B cell (primary cell): Measurements from ENCODE around the gene ISG15. TPM values are rescaled to one million over a fixed set of nuclear protein-coding genes. Genes with fewer than 3 reads are reported as not detected.
A peak's percentile ranks its signal among the peaks of the same experiment; 100 is the strongest.

Experiments used
- ATAC-seq: fragments of 200-7000 bp; cut with Tn5 transposase; one replicate; pipeline ENCODE4 v1.10.0; 2021; ENCODE audit warnings: low read depth, mild to moderate bottlenecking, moderate number of reproducible peaks, moderate library complexity
- CTCF ChIA-PET: fragments of 350-600 bp; sonication (Branson Sonifier 250); formaldehyde crosslinking; loops from one replicate; lab custom pipeline; 2021; ENCODE audit warnings: antibody characterized with exemption, inconsistent platforms; lab: Charles Lee
- POLR2A ChIA-PET: fragments of 350-600 bp; sonication (Branson Sonifier 250); formaldehyde crosslinking; loops from one replicate; lab custom pipeline; 2021; ENCODE audit warnings: antibody characterized with exemption; lab: Charles Lee
- DNase-seq: peaks from one replicate; pipeline ENCODE4 v3.0.0; 2013
- H2AFZ ChIP-seq: 2 replicates; pipeline ENCODE4 v1.6.1; 2012; ENCODE audit warnings: mild to moderate bottlenecking, low read depth, low read length; ENCODE audit not compliant: insufficient read depth, poor library complexity, severe bottlenecking
- H3K27ac ChIP-seq, 2 donors: 1 replicate in 1 of 2; 2 replicates in 1 of 2; pipeline ENCODE4 v1.5.1; 2012 to 2013; ENCODE audit warnings: low read length in 2 of 2, mild to moderate bottlenecking in 2 of 2, moderate library complexity in 1 of 2
- H3K27me3 ChIP-seq, 4 experiments: fragments of 200-600 bp in 1 of 4; sonication (generic) in 1 of 4; replicated peaks in 1 of 4; 1 replicate in 2 of 4; 2 replicates in 2 of 4; pipeline versions ENCODE4 v1.6.1 to v1.7.0; 2013 to 2016; ENCODE audit warnings: low read length in 3 of 4, mild to moderate bottlenecking in 2 of 4, mixed read lengths in 1 of 4, moderate library complexity in 1 of 4; ENCODE audit not compliant: insufficient read depth in 4 of 4, control insufficient read depth in 3 of 4; ENCODE audit errors: control extremely low read depth in 1 of 4
- H3K36me3 ChIP-seq, 2 experiments: replicated peaks in 1 of 2; 1 replicate in 1 of 2; 2 replicates in 1 of 2; pipeline versions ENCODE4 v1.6.1 to v1.7.1; 2013; ENCODE audit warnings: low read length in 1 of 2; ENCODE audit not compliant: insufficient read depth in 2 of 2, control insufficient read depth in 1 of 2; ENCODE audit errors: control extremely low read depth in 1 of 2, extremely low read depth in 1 of 2
- H3K4me1 ChIP-seq, 2 donors: fragments of 200-600 bp in 1 of 2; sonication (generic) in 1 of 2; 1 replicate in 1 of 2; 2 replicates in 1 of 2; pipeline versions ENCODE4 v1.5.1 to v1.6.1; 2013 to 2017; ENCODE audit warnings: low read length in 2 of 2; ENCODE audit not compliant: control insufficient read depth in 2 of 2, insufficient read depth in 2 of 2
- H3K4me2 ChIP-seq: replicated peaks from 2 replicates; pipeline ENCODE3; 2012; ENCODE audit warnings: mild to moderate bottlenecking, low read depth, low read length; ENCODE audit not compliant: poor library complexity, severe bottlenecking
- H3K4me3 ChIP-seq, 5 experiments: fragments of 200-600 bp in 1 of 5; sonication (generic) in 1 of 5; 1 replicate in 3 of 5; 2 replicates in 2 of 5; pipeline versions ENCODE4 v1.5.1 to v1.7.0; 2011 to 2016; ENCODE audit warnings: low read length in 4 of 5, mild to moderate bottlenecking in 4 of 5, low read depth in 2 of 5, control low read depth in 1 of 5, moderate library complexity in 1 of 5; ENCODE audit not compliant: insufficient read depth in 1 of 5; ENCODE audit errors: control extremely low read depth in 1 of 5, extremely low read depth in 1 of 5
- H3K79me2 ChIP-seq: fragments of 200-600 bp; sonication (generic); one replicate; pipeline ENCODE4 v1.6.0; 2016; ENCODE audit warnings: low read length; ENCODE audit not compliant: control insufficient read depth, insufficient read depth
- H3K9ac ChIP-seq: fragments of 200-600 bp; sonication (generic); 2 replicates; pipeline ENCODE4 v1.6.1; 2017; ENCODE audit warnings: mild to moderate bottlenecking, low read length, moderate library complexity
- H3K9me3 ChIP-seq, 3 donors: one replicate each; pipeline versions ENCODE4 v1.6.1 to v1.7.1; 2013; ENCODE audit warnings: low read length in 2 of 3; ENCODE audit not compliant: control insufficient read depth in 2 of 3, insufficient read depth in 1 of 3; ENCODE audit errors: control extremely low read depth in 1 of 3
- H4K20me1 ChIP-seq: 2 replicates; pipeline ENCODE4 v1.6.0; 2012; ENCODE audit warnings: mild to moderate bottlenecking, low read length; ENCODE audit not compliant: insufficient read depth, control insufficient read depth, poor library complexity, severe bottlenecking
- H3K27ac Mint-ChIP-seq: one replicate; pipeline ENCODE4 v1.8.0; 2021; ENCODE audit warnings: mixed read lengths
- H3K27me3 Mint-ChIP-seq: one replicate; pipeline ENCODE4 v1.8.0; 2021; ENCODE audit warnings: mixed read lengths
- H3K4me1 Mint-ChIP-seq: one replicate; pipeline ENCODE4 v1.8.0; 2021; ENCODE audit warnings: mixed read lengths
- H3K4me3 Mint-ChIP-seq: one replicate; pipeline ENCODE4 v1.8.0; 2021; ENCODE audit warnings: mixed read lengths
- H3K9me3 Mint-ChIP-seq: one replicate; pipeline ENCODE4 v1.8.0; 2022; ENCODE audit warnings: mixed read lengths; ENCODE audit not compliant: insufficient read depth
- CTCF ChIP-seq: fragments of 200-600 bp; IDR thresholded peaks from one replicate; pipeline ENCODE4 v1.8.0; 2022; ENCODE audit warnings: antibody characterized with exemption, mild to moderate bottlenecking
- EZH2 ChIP-seq: IDR thresholded peaks from 2 replicates; pipeline ENCODE4 v1.6.1; 2012; ENCODE audit warnings: borderline replicate concordance, low read depth, mild to moderate bottlenecking, moderate library complexity, low read length; ENCODE audit not compliant: insufficient read depth, poor library complexity, severe bottlenecking
- WGBS: methylation state at CpG from one replicate; pipeline ENCODE4 v1.1.5; 2013; ENCODE audit warnings: missing lambda C conversion rate; ENCODE audit not compliant: insufficient coverage; 5-methylcytosine and 5-hydroxymethylcytosine counted together
- intact Hi-C: fragments of 100-400 bp; cut with micrococcal nuclease; formaldehyde crosslinking; loops from one replicate; pipeline ENCODE4 v1.10.0; 2022
- polyA minus RNA-seq: library from RNA; depleted of rRNA, polyadenylated mRNA; stranded (reverse); fragments of >200 nt; gene quantifications from 2 replicates; pipeline ENCODE4 v1.2.3, GENCODE V29; 2012
- polyA plus RNA-seq: library from polyadenylated mRNA; depleted of rRNA; stranded (reverse); fragments of >200 nt; gene quantifications from 2 replicates; pipeline ENCODE4 v1.2.3, GENCODE V29; 2012
- total RNA-seq, 2 donors: library from RNA; stranded (reverse); fragments of 120-200 nt in 1 of 2; gene quantifications; 1 replicate in 1 of 2; 2 replicates in 1 of 2; pipeline versions ENCODE4 v1.2.3 to v1.2.4, GENCODE V29; 2013 to 2022

ISG15 gene
- total RNA-seq (25.2 and 28.3 TPM in 2 replicates), polyA plus RNA-seq (71.2 and 91.4 TPM in 2 replicates), polyA minus RNA-seq (60.9 and 66.1 TPM in 2 replicates)
- 43.3 TPM for total RNA-seq (2013)

- Histone ChIP-seq H3K4me1 (peaks cover 16 to 23% of the 10 kb centered on the region in 2 donors), H2AFZ (peak within 1 kb of the TSS; percentile 91), H3K4me3 (peak within 1 kb of the TSS; percentile 68 to 94 (median 75)), H3K9ac (peak within 1 kb of the TSS; percentile 79), H3K27ac (peak within 1 kb of the TSS; percentile 88 to 93), H4K20me1 (no peaks in the 10 kb centered on the region), H3K79me2 (peaks cover 20% of the 10 kb centered on the region), H3K27me3 (no peaks in the 10 kb centered on the region), H3K36me3 (no peaks in the 10 kb centered on the region), H3K9me3 (peaks cover 0 to 8% (median 0%) of the 10 kb centered on the region in 3 donors), H3K4me2 (peak within 1 kb of the TSS; percentile 96)
- Mint-ChIP-seq H3K9me3 (no peaks in the 10 kb centered on the region), H3K27ac (peak within 1 kb of the TSS; percentile 98), H3K27me3 (peaks cover 6% of the 10 kb centered on the region), H3K4me1 (peaks cover 27% of the 10 kb centered on the region), H3K4me3 (peak within 1 kb of the TSS; percentile 95)
- ChIA-PET POLR2A (interaction anchor here (0.7 to 1.5 kb wide), 6 partner anchors 11 to 267 kb away, joined by 3 to 9 read pairs (median 4); partner anchors contain the start of genes HES4 and UBE2J2), CTCF (interaction anchor here (0.6 to 2.0 kb wide), 7 partner anchors 9 to 51 kb away, joined by 3 to 13 read pairs (median 4); no protein-coding TSS in a partner anchor)
- no peak for TF ChIP-seq CTCF
- TF ChIP-seq EZH2 = no peak
- intact Hi-C loops = loop anchor here (2.0 to 10.0 kb wide), 3 partner anchors 51 to 294 kb away; partner anchors contain the start of genes ACAP3, C1orf159 and PUSL1
- DNase-seq = peak; percentile 91
- WGBS = 6% methylated on average over 27 of the region's 30 CpGs
- ATAC-seq = peak; percentile 96
Measured at GRCh38 chr1:1013105-1013921, at the start of gene ISG15. TSS of gene ISG15 (plus strand) at chr1:1013497. CDS start at chr1:1013574, 77 bp downstream.
